Choroid plexus epithelial cell (primary cell): ENCODE measurements around the gene PYGO2.

ENCODE experiments used
- DNase-seq: peaks from one replicate; pipeline ENCODE4 v3.0.0-alpha.2; 2010; ENCODE audit warnings: low read depth
- H3K4me3 ChIP-seq: 2 replicates; pipeline ENCODE4 v1.5.1; 2011; ENCODE audit warnings: low read depth, mild to moderate bottlenecking, control low read depth, low read length, moderate library complexity
- CTCF ChIP-seq: conservative IDR thresholded peaks from 2 replicates; pipeline ENCODE4 v1.5.1; 2011; ENCODE audit warnings: low read depth, mild to moderate bottlenecking, control low read depth, inconsistent platforms, low read length, moderate library complexity

Gene PYGO2

GRCh38 chr1:154926201-154926600 lies 35.4 kb downstream of the PYGO2 start:
- no peak overlapping the region for H3K4me3 ChIP-seq
- no peak for TF ChIP-seq CTCF
- no peak for DNase-seq

- H3K4me3 ChIP-seq, result no peak overlapping the region
- no peak for DNase-seq
- TF ChIP-seq CTCF, result no peak
Observed at GRCh38 chr1:154925335-154926170, 36.0 kb downstream of the PYGO2 start.

GRCh38 chr1:154923695-154924094 lies 37.9 kb downstream of the PYGO2 start:
- no peak for DNase-seq
- no peak for TF ChIP-seq CTCF
- no peak overlapping the region for H3K4me3 ChIP-seq

- no peak overlapping the region for H3K4me3 ChIP-seq
- no peak for TF ChIP-seq CTCF
- no peak for DNase-seq
Observed at GRCh38 chr1:154913273-154913672, 48.3 kb downstream of the PYGO2 start.

- DNase-seq, result no peak
- TF ChIP-seq CTCF, result no peak
- no peak overlapping the region for H3K4me3 ChIP-seq
Observed at GRCh38 chr1:154912755-154913154, 48.8 kb downstream of the PYGO2 start.

- TF ChIP-seq CTCF, result no peak
- H3K4me3 ChIP-seq, result no peak overlapping the region
- DNase-seq, result no peak
Observed at GRCh38 chr1:154911691-154912550, 49.7 kb downstream of the PYGO2 start.
